PC-3 (cell line): ENCODE data around the gene SLC9A9. TPM values are rescaled to one million over a fixed set of nuclear protein-coding genes. Genes with fewer than 3 reads are reported as not detected.

ENCODE experiments used
- ATAC-seq: fragments of 200-7000 bp; cut with Tn5 transposase; 2 replicates; pipeline ENCODE4 v1.9.1; 2020; ENCODE audit warnings: mild to moderate bottlenecking, moderate library complexity
- BruUV-seq: library from RNA; stranded (reverse); fragments of 400-500 nt; replicated peaks from 2 replicates; lab custom pipeline; 2021; lab: Mats Ljungman, UMichigan
- CTCF ChIA-PET: fragments of 300-600 bp; sonication (Branson Sonifier 250); formaldehyde crosslinking; loops from one replicate; lab custom pipeline; 2022; ENCODE audit warnings: antibody characterized with exemption; lab: Charles Lee
- POLR2A ChIA-PET: fragments of 300-600 bp; sonication (Branson Sonifier 250); formaldehyde crosslinking; loops from one replicate; lab custom pipeline; 2022; ENCODE audit warnings: antibody characterized with exemption; ENCODE audit not compliant: unreplicated experiment; lab: Charles Lee
- DNase-seq: peaks from one replicate; pipeline ENCODE4 v3.0.0-alpha.2; 2015
- H2AFZ ChIP-seq: fragments of 300-600 bp; sonication (generic); 2 replicates; pipeline ENCODE4 v1.6.0; 2016; ENCODE audit warnings: antibody characterized with exemption, low read length
- H3F3A ChIP-seq: fragments of 300-600 bp; sonication (generic); one replicate; pipeline ENCODE4 v1.6.0; 2017; ENCODE audit warnings: antibody characterized with exemption, low read length, control low read depth, mild to moderate bottlenecking; ENCODE audit not compliant: unreplicated experiment
- H3K27ac ChIP-seq: fragments of 300-600 bp; sonication (generic); 2 replicates; pipeline ENCODE4 v1.5.1; 2016; ENCODE audit warnings: mild to moderate bottlenecking, low read length
- H3K27me3 ChIP-seq: fragments of 300-600 bp; sonication (generic); 2 replicates; pipeline ENCODE4 v1.6.1; 2016; ENCODE audit warnings: low read length, mixed read lengths
- H3K36me3 ChIP-seq: fragments of 300-600 bp; sonication (generic); 2 replicates; pipeline ENCODE4 v1.6.1; 2016; ENCODE audit warnings: low read depth, mixed run types, low read length, mixed read lengths
- H3K4me1 ChIP-seq: fragments of 300-600 bp; sonication (generic); 2 replicates; pipeline ENCODE4 v1.5.1; 2016; ENCODE audit warnings: low read length; ENCODE audit not compliant: insufficient read depth
- H3K4me2 ChIP-seq: fragments of 300-600 bp; sonication (generic); 2 replicates; pipeline ENCODE4 v1.6.0; 2016; ENCODE audit warnings: low read length
- H3K4me3 ChIP-seq: fragments of 300-600 bp; sonication (generic); 2 replicates; pipeline ENCODE4 v1.5.1; 2016; ENCODE audit warnings: mild to moderate bottlenecking, low read length, mixed read lengths
- H3K79me2 ChIP-seq: fragments of 300-600 bp; sonication (generic); 2 replicates; pipeline ENCODE4 v1.6.1; 2017; ENCODE audit warnings: low read length, mixed read lengths
- H3K9ac ChIP-seq: fragments of 300-600 bp; sonication (generic); 2 replicates; pipeline ENCODE4 v1.6.0; 2016; ENCODE audit warnings: mild to moderate bottlenecking, low read length
- H3K9me2 ChIP-seq: fragments of 300-600 bp; sonication (generic); replicated peaks from 2 replicates; pipeline ENCODE4 v1.6.1; 2016; ENCODE audit warnings: mixed run types, low read length, mixed read lengths
- H3K9me3 ChIP-seq: fragments of 300-600 bp; sonication (generic); 2 replicates; pipeline ENCODE4 v1.6.1; 2016; ENCODE audit warnings: low read length, mixed read lengths
- H4K20me1 ChIP-seq: fragments of 300-600 bp; sonication (generic); 2 replicates; pipeline ENCODE4 v1.6.1; 2016; ENCODE audit warnings: low read length, mixed read lengths
- CTCF ChIP-seq: fragments of 300-600 bp; sonication (generic); conservative IDR thresholded peaks from 2 replicates; pipeline ENCODE4 v1.5.1; 2017; ENCODE audit warnings: antibody characterized with exemption, low read depth, mild to moderate bottlenecking, low read length
- EZH2 ChIP-seq: fragments of 300-600 bp; sonication (generic); IDR thresholded peaks from one replicate; pipeline ENCODE4 v1.6.1; 2017; ENCODE audit warnings: antibody characterized with exemption, mild to moderate bottlenecking, low read length; ENCODE audit not compliant: unreplicated experiment
- EZH2phosphoT487 ChIP-seq: fragments of 300-600 bp; sonication (generic); IDR thresholded peaks from 2 replicates; pipeline ENCODE4 v1.6.1; 2018; ENCODE audit warnings: mild to moderate bottlenecking, antibody characterized with exemption, low read length, borderline replicate concordance
- intact Hi-C: fragments of 100-400 bp; cut with micrococcal nuclease; formaldehyde crosslinking; loops from 2 replicates; pipeline ENCODE4 v1.9.0; 2023
- total RNA-seq: library from RNA; depleted of rRNA; stranded (reverse); fragments of >200 nt; gene quantifications from 2 replicates; pipeline ENCODE4 v1.2.3, GENCODE V29; 2014

SLC9A9 gene
- total RNA-seq, 1 experiment from 2014 or later: 0.07 TPM

- no peaks in the 10 kb centered on the region for H3K27me3 ChIP-seq
- H3K9me2 ChIP-seq: no peaks in the 10 kb centered on the region
- BruUV-seq: no TSS peak
- no peak overlapping the region for H3K4me2 ChIP-seq
- no peak for ATAC-seq
- H3K9ac ChIP-seq: no peak overlapping the region
- no peaks in the 10 kb centered on the region for H3K36me3 ChIP-seq
- no peaks in the 10 kb centered on the region for H4K20me1 ChIP-seq
- DNase-seq: no peak
- H3K4me1 ChIP-seq: peaks cover 8% of the 10 kb centered on the region; the same call in 1 of the 2 replicates
- CTCF ChIA-PET: no interaction called here
- intact Hi-C loops: no loop called here
- H3K27ac ChIP-seq: no peak overlapping the region
- POLR2A ChIA-PET: no interaction called here
- TF ChIP-seq EZH2: no peak
- TF ChIP-seq CTCF: no peak
- no peak for TF ChIP-seq EZH2phosphoT487
- no peak overlapping the region for H3K4me3 ChIP-seq
- H3F3A ChIP-seq: no peaks in the 10 kb centered on the region
- H3K9me3 ChIP-seq: no peaks in the 10 kb centered on the region
- no peak overlapping the region for H2AFZ ChIP-seq
- H3K79me2 ChIP-seq: no peaks in the 10 kb centered on the region
These were observed 580.3 kb downstream of the SLC9A9 start for GRCh38 chr3:143267989-143268388.

- TF ChIP-seq CTCF: no peak
- TF ChIP-seq EZH2phosphoT487: no peak
- no peak for TF ChIP-seq EZH2
- H3K27me3 ChIP-seq: no peaks in the 10 kb centered on the region
- H3K4me1 ChIP-seq: peaks cover 8% of the 10 kb centered on the region; the same call in 1 of the 2 replicates
- no peak overlapping the region for H3K9ac ChIP-seq
- POLR2A ChIA-PET: no interaction called here
- H3K4me3 ChIP-seq: no peak overlapping the region
- H2AFZ ChIP-seq: no peak overlapping the region
- no peaks in the 10 kb centered on the region for H3K79me2 ChIP-seq
- H3K27ac ChIP-seq: no peak overlapping the region
- intact Hi-C loops: no loop called here
- DNase-seq: no peak
- no peaks in the 10 kb centered on the region for H3F3A ChIP-seq
- H3K36me3 ChIP-seq: no peaks in the 10 kb centered on the region
- no peaks in the 10 kb centered on the region for H3K9me2 ChIP-seq
- H3K4me2 ChIP-seq: no peak overlapping the region
- BruUV-seq: no TSS peak
- no peaks in the 10 kb centered on the region for H4K20me1 ChIP-seq
- CTCF ChIA-PET: no interaction called here
- no peaks in the 10 kb centered on the region for H3K9me3 ChIP-seq
- ATAC-seq: no peak
These were observed 581.3 kb downstream of the SLC9A9 start for GRCh38 chr3:143266927-143267326.

GRCh38 chr3:143266511-143266910 is 581.8 kb downstream of the SLC9A9 start:
- H3K4me2 ChIP-seq: no peak overlapping the region
- no peak overlapping the region for H3K9ac ChIP-seq
- peaks cover 8% of the 10 kb centered on the region; the same call in 1 of the 2 replicates for H3K4me1 ChIP-seq
- H2AFZ ChIP-seq: no peak overlapping the region
- ChIA-PET CTCF (no interaction called here), POLR2A (interaction anchor here (0.5 kb wide), 1 partner anchor 108 kb away, joined by 3 read pairs; no protein-coding TSS in a partner anchor)
- H3K36me3 ChIP-seq: no peaks in the 10 kb centered on the region
- ATAC-seq (peak; percentile 42; the same call in 1 of the 2 replicates), DNase-seq (no peak)
- TF ChIP-seq CTCF (no peak), EZH2 (no peak), EZH2phosphoT487 (no peak)
- no peaks in the 10 kb centered on the region for H3F3A ChIP-seq
- no peak overlapping the region for H3K4me3 ChIP-seq
- BruUV-seq: no TSS peak
- H3K27ac ChIP-seq: no peak overlapping the region
- H3K79me2 ChIP-seq: no peaks in the 10 kb centered on the region
- no peaks in the 10 kb centered on the region for H3K9me3 ChIP-seq
- H4K20me1 ChIP-seq: no peaks in the 10 kb centered on the region
- H3K27me3 ChIP-seq: no peaks in the 10 kb centered on the region
- intact Hi-C loops: no loop called here
- no peaks in the 10 kb centered on the region for H3K9me2 ChIP-seq
